HG03575 (cell line): ENCODE data around the gene TATDN2.
"Not testable (repeated sequence)": the region's sequence is repeated elsewhere in the genome, so short reads cannot be mapped to it uniquely, and the experiment has no call there.

Experiments used
- ATAC-seq: cut with Tn5 transposase; IDR thresholded peaks from one replicate; pipeline ENCODE4 v1.9.1; 2021; ENCODE audit not compliant: unreplicated experiment, insufficient number of reproducible peaks, low FRiP score; ENCODE audit errors: extremely low read depth

TATDN2 gene

DNA sequence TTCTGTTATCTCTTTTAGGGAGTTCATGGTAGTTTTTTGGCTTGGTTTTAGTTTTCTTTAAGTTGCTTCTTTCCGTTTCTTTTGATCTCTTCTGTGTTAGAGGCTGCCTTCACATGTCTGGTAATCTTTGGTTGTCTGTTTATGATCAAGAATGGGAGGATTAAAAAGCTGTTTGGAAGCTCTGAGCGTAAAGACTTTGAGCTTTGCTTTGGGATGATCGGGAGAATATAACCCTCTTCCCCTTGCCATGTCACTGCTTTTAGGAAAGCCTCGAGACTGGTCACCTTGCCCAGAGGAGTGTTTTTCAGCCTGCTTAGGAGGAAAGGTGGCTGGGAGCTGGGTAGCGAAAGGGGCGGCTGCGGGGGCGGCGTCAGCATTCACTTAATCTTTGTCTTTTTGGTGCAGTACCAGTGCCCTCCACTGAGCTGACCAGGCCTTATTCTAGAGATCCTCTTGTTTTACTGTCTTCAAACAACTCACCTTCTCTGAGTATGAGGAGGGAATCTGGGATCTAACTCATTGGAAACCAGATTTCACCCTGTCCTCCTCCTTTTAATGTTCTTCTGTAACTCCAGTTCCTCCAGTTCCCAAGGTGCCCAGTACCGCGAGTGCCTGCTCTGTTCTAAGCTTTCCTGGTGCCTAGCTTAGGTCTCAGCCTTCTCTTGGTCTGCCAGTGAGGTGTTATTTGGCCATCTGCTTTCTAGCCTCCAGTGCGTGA, 15.5 kb downstream of the TATDN2 start:
- no peak for ATAC-seq

- ATAC-seq, result no peak
Measured at GRCh38 chr3:10265833-10266232, 17.6 kb downstream of the TATDN2 start.

- not testable (repeated sequence) for ATAC-seq
Measured at GRCh38 chr3:10266936-10267335, 18.7 kb downstream of the TATDN2 start.

- no peak for ATAC-seq
Measured at GRCh38 chr3:10268116-10268515, 19.9 kb downstream of the TATDN2 start.

DNA sequence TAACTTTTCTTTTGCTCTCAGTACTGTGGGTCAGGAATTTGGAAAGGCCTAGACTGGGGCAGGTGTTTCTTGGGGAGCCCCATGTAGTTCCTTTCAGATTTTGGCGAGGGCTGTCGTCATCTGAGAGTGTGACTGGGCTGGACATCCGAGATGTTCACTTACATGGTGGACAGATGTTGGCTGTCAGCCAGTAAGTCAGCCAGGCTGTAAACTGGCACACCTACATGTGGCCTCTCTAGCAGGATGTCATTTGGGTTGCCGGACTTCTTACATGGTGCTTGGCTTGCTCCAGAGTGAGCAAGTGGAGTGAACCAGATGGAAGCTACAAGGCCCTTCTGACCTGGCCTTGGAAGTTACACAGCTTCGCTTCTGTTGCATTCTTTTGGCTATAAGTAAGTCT, 20.7 kb downstream of the TATDN2 start:
- ATAC-seq, result no peak

DNA sequence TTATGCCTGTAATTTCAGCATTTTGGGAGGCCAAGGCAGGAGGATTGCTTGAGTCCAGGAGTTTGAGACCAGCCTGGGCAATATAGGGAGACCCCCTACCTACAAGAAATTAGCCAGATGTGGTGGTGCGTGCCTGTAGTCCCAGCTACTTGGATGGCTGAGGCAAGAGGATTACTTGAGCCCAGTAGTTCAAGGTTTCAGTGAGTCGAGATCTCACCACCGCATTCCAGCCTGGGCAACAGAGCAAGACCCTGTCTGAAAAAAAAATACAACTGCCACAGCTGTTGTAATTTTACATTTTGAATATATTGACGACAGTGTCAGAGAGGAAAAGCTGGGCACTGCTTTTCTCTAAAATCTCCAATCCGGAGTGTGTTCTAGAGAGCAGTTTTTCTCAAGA, 21.2 kb downstream of the TATDN2 start:
- ATAC-seq, result no peak

GRCh38 chr3:10272476-10272875, 24.2 kb downstream of the TATDN2 start:
- ATAC-seq, result not testable (repeated sequence)

DNA sequence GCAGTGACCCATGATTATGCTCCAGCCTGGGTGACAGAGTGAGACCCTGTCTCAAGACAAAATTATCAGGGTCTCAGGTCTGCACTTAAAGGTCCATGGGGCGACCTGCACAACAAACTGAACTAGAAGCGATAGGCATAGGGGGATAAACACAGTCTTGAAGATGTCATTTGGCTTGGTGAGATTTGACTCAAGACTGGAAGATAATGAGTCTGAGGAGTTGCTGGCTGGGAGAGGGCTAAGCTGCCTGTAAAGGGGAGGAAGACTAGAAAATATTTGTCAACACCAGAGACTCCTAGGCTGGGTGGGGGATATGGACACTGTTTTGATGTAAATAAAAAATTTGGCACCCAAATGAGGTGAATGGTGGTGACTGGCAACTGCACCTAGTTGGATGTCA, 24.7 kb downstream of the TATDN2 start:
- no peak for ATAC-seq

DNA sequence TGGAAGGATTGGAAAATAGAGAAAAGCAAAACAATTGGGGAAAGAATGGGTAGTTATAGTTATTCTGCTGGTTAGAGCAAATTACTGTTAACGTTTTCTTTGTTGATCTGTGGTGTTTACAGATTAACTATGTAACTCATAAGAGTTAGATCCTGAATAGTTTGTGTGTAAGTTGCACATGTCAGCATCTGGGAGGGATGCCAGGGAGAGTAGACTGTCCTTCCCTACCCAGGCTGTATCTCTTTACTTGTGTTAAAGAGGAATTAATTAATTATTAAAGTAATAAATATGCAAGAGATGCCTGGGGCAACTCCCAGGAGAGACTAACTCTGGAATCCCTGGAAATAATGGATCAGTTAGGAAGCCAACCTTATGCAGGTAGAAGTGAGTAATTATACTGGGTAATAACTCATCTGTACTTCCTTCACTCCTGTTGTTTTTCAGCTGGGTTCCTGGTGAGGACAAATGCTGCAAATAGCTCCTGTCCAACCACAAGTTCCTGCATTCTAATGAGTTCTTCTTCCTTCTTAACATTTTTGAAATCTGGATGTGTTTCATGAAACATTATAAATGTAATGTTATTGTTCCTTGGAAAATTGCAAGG, 25.5 kb downstream of the TATDN2 start:
- no peak for ATAC-seq

DNA sequence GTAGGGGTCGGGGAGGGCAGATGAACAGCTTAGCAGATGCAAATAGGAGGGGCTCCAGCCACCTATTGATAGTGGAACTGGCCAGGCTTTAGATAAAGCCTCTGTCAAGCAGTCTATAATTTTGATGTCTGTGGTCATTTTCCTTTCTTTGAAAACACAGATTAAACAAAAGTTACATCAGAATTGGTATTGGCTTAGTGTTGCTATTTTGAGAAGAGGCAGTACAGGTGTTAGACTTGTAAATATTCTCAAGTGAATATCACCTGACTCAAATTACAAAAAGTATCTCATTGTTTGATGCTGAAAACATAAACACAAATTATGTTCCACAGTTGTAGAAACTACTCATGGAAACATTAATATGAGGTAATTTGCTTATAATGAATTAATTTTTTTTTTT, 26.3 kb downstream of the TATDN2 start:
- ATAC-seq, result no peak

GRCh38 chr3:10277115-10277625, 28.9 kb downstream of the TATDN2 start:
- no peak for ATAC-seq

GRCh38 chr3:10278501-10278900, 30.2 kb downstream of the TATDN2 start:
- ATAC-seq, result no peak

GRCh38 chr3:10279384-10280176, 31.3 kb downstream of the TATDN2 start:
- ATAC-seq, result no peak

DNA sequence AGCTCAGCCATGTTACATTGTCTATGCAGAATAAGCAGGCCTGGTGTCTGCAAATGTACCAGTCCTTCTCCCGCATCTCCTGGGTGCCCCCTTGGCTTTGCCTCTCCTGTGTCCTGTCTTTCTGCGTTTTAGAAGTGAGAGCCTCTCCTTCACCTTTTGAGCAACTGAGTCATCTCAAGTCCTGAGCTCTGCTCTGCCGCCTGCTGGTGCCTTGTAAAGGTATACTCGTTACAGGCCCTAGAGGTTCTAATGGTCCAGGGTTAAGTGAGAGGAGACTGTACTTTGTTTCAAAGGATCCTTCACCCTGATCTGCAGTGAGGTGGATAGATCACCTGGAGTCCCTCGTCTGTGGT, 31.9 kb downstream of the TATDN2 start:
- ATAC-seq, result no peak

GRCh38 chr3:10280571-10280970, 32.3 kb downstream of the TATDN2 start:
- no peak for ATAC-seq

GRCh38 chr3:10281951-10282350, 33.7 kb downstream of the TATDN2 start:
- no peak for ATAC-seq

- ATAC-seq, result no peak
Measured at GRCh38 chr3:10283638-10284037, 35.4 kb downstream of the TATDN2 start.

GRCh38 chr3:10284496-10284895, 36.2 kb downstream of the TATDN2 start:
- ATAC-seq, result no peak

- no peak for ATAC-seq
Measured at GRCh38 chr3:10285272-10286132, 37.2 kb downstream of the TATDN2 start.
